ENCODE measurements around the gene KLHDC1.

The KLHDC1 gene

GRCh38 chr14:49670475-49670874 lies 22.4 kb upstream of the KLHDC1 start:
- Histone ChIP-seq H3K9me3 (no peaks in the 10 kb centered on the region), H3K27ac (no peak overlapping the region), H3K27me3 (no peaks in the 10 kb centered on the region), H3K4me1 (ENCODE audit: control insufficient read depth in 1 of 2, insufficient read depth in 1 of 2, low read depth in 1 of 2, low read length in 1 of 2) (no peaks in the 10 kb centered on the region), H3K36me3 (no peaks in the 10 kb centered on the region), H3K4me3 (ENCODE audit: low read depth in 1 of 2, low read length in 1 of 2) (no peak overlapping the region)
- TF ChIP-seq CTCF (IDR thresholded peaks at IDR 0.05): no peak

GRCh38 chr14:49673586-49673985 lies 19.3 kb upstream of the KLHDC1 start:
- no peak for TF ChIP-seq CTCF (IDR thresholded peaks at IDR 0.05)
- H3K4me1 ChIP-seq (ENCODE audit: control insufficient read depth in 1 of 2, insufficient read depth in 1 of 2, low read depth in 1 of 2, low read length in 1 of 2): no peaks in the 10 kb centered on the region
- peaks cover 10% of the 10 kb centered on the region for H3K36me3 ChIP-seq
- no peak overlapping the region for H3K4me3 ChIP-seq (ENCODE audit: low read depth in 1 of 2, low read length in 1 of 2)
- H3K27ac ChIP-seq: no peak overlapping the region
- H3K9me3 ChIP-seq: no peaks in the 10 kb centered on the region
- H3K27me3 ChIP-seq: no peaks in the 10 kb centered on the region

- Histone ChIP-seq H3K9me3 (no peaks in the 10 kb centered on the region), H3K27ac (no peak overlapping the region), H3K27me3 (no peaks in the 10 kb centered on the region), H3K4me1 (ENCODE audit: control insufficient read depth in 1 of 2, insufficient read depth in 1 of 2, low read depth in 1 of 2, low read length in 1 of 2) (no peaks in the 10 kb centered on the region), H3K4me3 (ENCODE audit: low read depth in 1 of 2, low read length in 1 of 2) (no peak overlapping the region), H3K36me3 (peaks cover 10% of the 10 kb centered on the region)
- TF ChIP-seq CTCF (IDR thresholded peaks at IDR 0.05): no peak
These were observed 15.3 kb upstream of the KLHDC1 start for GRCh38 chr14:49677643-49678042.

- Histone ChIP-seq H3K27ac (no peak overlapping the region), H3K36me3 (peaks cover 10% of the 10 kb centered on the region), H3K4me1 (ENCODE audit: control insufficient read depth in 1 of 2, insufficient read depth in 1 of 2, low read depth in 1 of 2, low read length in 1 of 2) (no peaks in the 10 kb centered on the region), H3K4me3 (ENCODE audit: low read depth in 1 of 2, low read length in 1 of 2) (no peak overlapping the region), H3K27me3 (no peaks in the 10 kb centered on the region), H3K9me3 (no peaks in the 10 kb centered on the region)
- TF ChIP-seq CTCF (IDR thresholded peaks at IDR 0.05): no peak
These were observed 13.6 kb upstream of the KLHDC1 start for GRCh38 chr14:49679271-49679670.

- Histone ChIP-seq H3K4me3 (ENCODE audit: low read depth in 1 of 2, low read length in 1 of 2) (no peak overlapping the region), H3K27me3 (no peaks in the 10 kb centered on the region), H3K27ac (no peak overlapping the region), H3K36me3 (no peaks in the 10 kb centered on the region), H3K9me3 (no peaks in the 10 kb centered on the region), H3K4me1 (ENCODE audit: control insufficient read depth in 1 of 2, insufficient read depth in 1 of 2, low read depth in 1 of 2, low read length in 1 of 2) (peaks cover 10 to 13% of the 10 kb centered on the region in 2 experiments)
- no peak for TF ChIP-seq CTCF (IDR thresholded peaks at IDR 0.05)
These were observed 6.5 kb upstream of the KLHDC1 start for GRCh38 chr14:49686425-49686824.

Data from neutrophil (primary cell).